Measurements from ENCODE around the gene WIZ. TPM values are rescaled to one million over a fixed set of nuclear protein-coding genes. Genes with fewer than 3 reads are reported as not detected.
"Not testable (repeated sequence)": the region's sequence is repeated elsewhere in the genome, so short reads cannot be mapped to it uniquely, and the experiment has no call there.

WIZ gene
- total RNA-seq, 4 donors from 2014 or later = 24.4 to 94.6 (median 49.9) TPM

DNA sequence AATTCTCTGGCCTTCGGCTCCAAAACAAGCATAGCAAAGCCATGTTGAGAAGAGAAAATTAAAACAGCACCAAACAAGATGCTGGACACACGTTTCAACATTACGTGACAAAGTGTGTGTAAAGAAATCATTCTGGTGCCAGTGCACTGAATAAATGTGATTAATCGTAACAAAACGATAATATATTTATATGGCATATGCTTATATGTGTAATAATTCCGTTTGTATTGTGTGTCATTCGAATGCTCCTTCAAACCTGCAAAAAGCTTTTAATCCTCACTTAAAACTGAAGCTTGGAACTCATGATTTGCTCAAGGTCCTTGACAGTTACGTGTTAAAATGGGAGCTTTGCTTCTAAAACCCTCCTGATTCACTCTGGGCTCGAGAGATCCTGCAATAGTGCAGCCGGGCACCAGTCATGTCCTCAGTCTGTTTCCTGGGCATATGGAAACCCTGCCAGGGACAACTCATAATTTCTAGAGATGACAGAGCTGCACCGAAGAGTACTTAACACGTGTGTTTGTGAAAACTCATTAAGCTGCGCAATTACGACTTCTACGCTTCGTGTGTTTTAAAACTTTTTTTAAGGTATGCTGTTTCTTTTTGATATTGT lies 30.2 kb downstream of the WIZ start:
- Histone ChIP-seq H3K27me3 (no peaks in the 10 kb centered on the region), H3K4me3 (peak overlapping the region; percentile 87 to 99), H3K36me3 (peaks cover 0 to 41% of the 10 kb centered on the region in 2 donors), H3K27ac (peak overlapping the region in 3 of 4 donors; percentile 56 to 93 (median 92)), H3K9me3 (peaks cover 0 to 8% (median 0%) of the 10 kb centered on the region in 3 donors), H3K4me1 (peaks cover 3 to 51% (median 25%) of the 10 kb centered on the region in 3 donors)
- ATAC-seq = no peak
- TF ChIP-seq EP300 (IDR thresholded peaks at IDR 0.05) = no peak
- no peak for TF ChIP-seq POLR2AphosphoS5 (IDR thresholded peaks at IDR 0.05)
- no peak for TF ChIP-seq POLR2A (IDR thresholded peaks at IDR 0.05)
- TF ChIP-seq, protein P1, sequence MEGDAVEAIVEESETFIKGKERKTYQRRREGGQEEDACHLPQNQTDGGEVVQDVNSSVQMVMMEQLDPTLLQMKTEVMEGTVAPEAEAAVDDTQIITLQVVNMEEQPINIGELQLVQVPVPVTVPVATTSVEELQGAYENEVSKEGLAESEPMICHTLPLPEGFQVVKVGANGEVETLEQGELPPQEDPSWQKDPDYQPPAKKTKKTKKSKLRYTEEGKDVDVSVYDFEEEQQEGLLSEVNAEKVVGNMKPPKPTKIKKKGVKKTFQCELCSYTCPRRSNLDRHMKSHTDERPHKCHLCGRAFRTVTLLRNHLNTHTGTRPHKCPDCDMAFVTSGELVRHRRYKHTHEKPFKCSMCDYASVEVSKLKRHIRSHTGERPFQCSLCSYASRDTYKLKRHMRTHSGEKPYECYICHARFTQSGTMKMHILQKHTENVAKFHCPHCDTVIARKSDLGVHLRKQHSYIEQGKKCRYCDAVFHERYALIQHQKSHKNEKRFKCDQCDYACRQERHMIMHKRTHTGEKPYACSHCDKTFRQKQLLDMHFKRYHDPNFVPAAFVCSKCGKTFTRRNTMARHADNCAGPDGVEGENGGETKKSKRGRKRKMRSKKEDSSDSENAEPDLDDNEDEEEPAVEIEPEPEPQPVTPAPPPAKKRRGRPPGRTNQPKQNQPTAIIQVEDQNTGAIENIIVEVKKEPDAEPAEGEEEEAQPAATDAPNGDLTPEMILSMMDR (IDR thresholded peaks at IDR 0.05) = no peak
- 11 to 21% methylated on average over 16 of the region's 16 CpGs for WGBS, 2 donors (ENCODE audit: low coverage in 1 of 2)

DNA sequence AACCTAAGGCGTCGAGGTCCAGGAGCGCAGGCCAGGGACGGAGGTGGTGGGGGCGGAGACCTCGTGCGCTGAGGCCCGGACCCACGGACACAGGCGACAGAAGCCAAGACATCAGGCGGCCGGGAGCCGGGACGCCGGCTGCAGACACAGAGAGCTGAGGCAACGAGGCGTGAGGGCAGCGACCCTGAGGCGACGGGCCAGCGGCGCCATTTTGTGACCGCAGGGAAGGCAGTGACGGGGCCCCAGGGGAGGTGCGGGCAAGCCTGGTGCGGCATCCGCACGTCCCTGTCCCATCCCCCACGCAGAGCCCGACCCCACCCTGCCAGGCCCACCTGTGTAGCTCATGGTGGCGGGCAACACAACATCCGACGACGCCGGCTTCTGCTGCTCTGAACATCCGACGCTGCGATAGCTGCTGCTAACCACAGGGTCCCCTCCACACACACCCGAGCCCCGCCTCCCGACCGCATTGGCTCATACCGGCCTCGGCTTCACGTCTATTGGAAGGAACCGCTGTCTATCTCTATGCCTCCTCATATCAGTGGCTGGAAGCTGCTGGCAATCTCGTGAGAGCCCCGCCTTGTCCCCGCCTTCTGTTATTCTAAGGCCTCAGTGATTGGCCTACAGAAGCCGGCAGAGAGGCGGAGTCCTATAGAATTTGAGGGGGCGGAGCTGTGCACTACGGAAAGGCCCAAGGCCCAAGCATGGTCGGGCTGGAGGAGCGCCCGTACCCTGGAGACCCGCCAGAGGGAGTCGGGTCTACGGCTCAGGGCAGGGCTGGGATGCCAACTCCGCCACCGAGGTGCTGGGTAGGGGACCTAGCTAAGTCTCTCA lies 31.0 kb downstream of the WIZ start, which contains the start of gene AKAP8L:
Gene AKAP8L, minus strand, starts transcription at position 410 of the 834 bp plus-strand sequence. Its CDS starts 65 bp downstream, at position 345.
- WGBS, 2 donors (ENCODE audit: low coverage in 1 of 2) = 0% methylated on average over 3 to 9 of the region's 61 CpGs
- H3K36me3 ChIP-seq = peaks cover 0 to 33% of the 10 kb centered on the region in 2 donors
- peaks cover 0 to 8% (median 0%) of the 10 kb centered on the region in 3 donors for H3K9me3 ChIP-seq
- H3K27ac ChIP-seq = peak within 1 kb of the TSS; percentile 64 to 93 (median 92)
- H3K4me3 ChIP-seq = peak within 1 kb of the TSS; percentile 87 to 99
- peaks cover 3 to 58% (median 25%) of the 10 kb centered on the region in 3 donors for H3K4me1 ChIP-seq
- peak; percentile 99 for ATAC-seq
- TF ChIP-seq, protein P1 (IDR thresholded peaks at IDR 0.05) = peak in 3 of 4 experiments; percentile 52 to 69 (median 54)
- TF ChIP-seq EP300 (IDR thresholded peaks at IDR 0.05) (no peak), POLR2A (IDR thresholded peaks at IDR 0.05) (peak; percentile 79 to 84), POLR2AphosphoS5 (IDR thresholded peaks at IDR 0.05) (peak; percentile 93)
- no peaks in the 10 kb centered on the region for H3K27me3 ChIP-seq

DNA sequence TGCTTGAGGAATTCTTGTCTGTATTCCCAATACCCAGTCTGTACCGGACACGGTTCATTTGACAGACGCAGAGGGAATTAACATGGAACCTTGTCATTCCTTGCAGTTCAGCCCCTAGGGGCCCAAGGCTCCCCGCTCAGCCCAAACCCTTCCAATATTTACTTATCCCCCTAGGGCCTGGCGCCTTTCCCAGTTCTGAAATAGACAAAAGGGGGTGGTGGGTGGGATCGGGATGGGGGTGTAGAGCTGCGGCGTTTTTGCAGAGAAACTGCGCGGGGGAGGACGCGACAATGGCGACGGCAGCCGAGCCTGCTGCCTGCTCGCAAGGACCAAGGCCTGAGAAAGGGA lies 31.6 kb downstream of the WIZ start:
- H3K9me3 ChIP-seq = peaks cover 0 to 3% (median 0%) of the 10 kb centered on the region in 3 donors
- no peaks in the 10 kb centered on the region for H3K27me3 ChIP-seq
- H3K4me1 ChIP-seq = peaks cover 6 to 64% (median 31%) of the 10 kb centered on the region in 3 donors
- H3K4me3 ChIP-seq = peak overlapping the region; percentile 87 to 99
- 0% methylated on average over 3 to 4 of the region's 16 CpGs for WGBS, 2 donors (ENCODE audit: low coverage in 1 of 2)
- H3K27ac ChIP-seq = peak overlapping the region; percentile 64 to 93 (median 92)
- peaks cover 0 to 28% of the 10 kb centered on the region in 2 donors for H3K36me3 ChIP-seq
- no peak for TF ChIP-seq EP300 (IDR thresholded peaks at IDR 0.05)
- ATAC-seq = no peak

DNA sequence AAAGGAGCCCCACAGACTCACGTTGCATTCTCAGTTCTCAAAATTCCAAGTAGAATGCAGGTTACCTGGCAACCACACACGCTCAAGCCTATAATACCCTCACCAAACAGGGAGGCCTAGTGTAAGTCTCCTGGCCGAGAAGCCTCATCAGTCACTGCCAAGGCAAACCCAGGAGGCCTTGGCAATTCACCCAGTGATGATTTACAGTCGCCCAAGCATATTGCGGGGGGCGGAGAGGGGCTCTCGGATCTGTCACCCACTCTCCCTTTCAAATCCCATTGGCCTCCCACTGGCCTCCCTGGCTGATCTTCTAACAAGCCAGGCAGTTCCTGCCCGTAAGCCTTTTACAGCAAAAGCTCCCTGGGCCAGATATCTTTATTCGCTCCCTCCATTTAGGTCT lies 32.1 kb downstream of the WIZ start:
- no peak for TF ChIP-seq POLR2AphosphoS5 (IDR thresholded peaks at IDR 0.05)
- TF ChIP-seq POLR2A (IDR thresholded peaks at IDR 0.05) = no peak
- no peak for TF ChIP-seq EP300 (IDR thresholded peaks at IDR 0.05)
- TF ChIP-seq, protein P1 (IDR thresholded peaks at IDR 0.05) = no peak
- H3K27ac ChIP-seq = peak overlapping the region; percentile 64 to 93 (median 92)
- H3K36me3 ChIP-seq = peaks cover 0 to 23% of the 10 kb centered on the region in 2 donors
- H3K4me3 ChIP-seq = peak overlapping the region; percentile 87 to 99
- H3K9me3 ChIP-seq = no peaks in the 10 kb centered on the region
- H3K27me3 ChIP-seq = no peaks in the 10 kb centered on the region
- 0 to 4% methylated on average over 6 of the region's 9 CpGs for WGBS, 2 donors (ENCODE audit: low coverage in 1 of 2)
- no peak for ATAC-seq
- H3K4me1 ChIP-seq = peaks cover 11 to 69% (median 36%) of the 10 kb centered on the region in 3 donors

DNA sequence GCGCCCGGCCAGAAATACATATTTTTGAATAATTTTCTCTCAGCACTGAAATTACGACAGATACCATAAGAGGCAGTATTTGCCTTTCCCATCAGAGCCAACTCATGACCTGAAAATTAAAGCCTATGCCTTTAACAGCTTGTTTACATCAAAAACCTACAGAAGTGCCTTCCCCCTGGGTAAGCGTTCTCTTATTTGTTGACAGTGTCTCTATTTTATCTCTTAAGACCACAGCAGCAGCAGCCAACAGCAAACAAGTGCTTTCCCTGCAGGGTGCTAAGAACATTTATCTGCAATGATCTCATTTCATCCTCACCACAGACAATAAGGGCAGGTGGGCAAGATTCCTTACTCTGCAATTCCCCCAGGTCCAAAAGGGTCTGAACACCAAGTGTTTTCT lies 36.9 kb downstream of the WIZ start:
- 50 to 57% methylated on average over 2 to 4 of the region's 4 CpGs for WGBS, 2 donors (ENCODE audit: low coverage in 1 of 2)
- Histone ChIP-seq H3K9me3 (no peaks in the 10 kb centered on the region), H3K27me3 (no peaks in the 10 kb centered on the region), H3K27ac (peak overlapping the region in 3 of 4 donors; percentile 25 to 56 (median 46)), H3K36me3 (peaks cover 0 to 30% of the 10 kb centered on the region in 2 donors), H3K4me1 (peaks cover 11 to 100% (median 40%) of the 10 kb centered on the region in 3 donors), H3K4me3 (no peak overlapping the region)
- TF ChIP-seq POLR2AphosphoS5 (IDR thresholded peaks at IDR 0.05) = no peak
- TF ChIP-seq, protein P1 (IDR thresholded peaks at IDR 0.05) = no peak
- TF ChIP-seq EP300 (IDR thresholded peaks at IDR 0.05) = no peak
- TF ChIP-seq POLR2A (IDR thresholded peaks at IDR 0.05) = no peak
- ATAC-seq = no peak

DNA sequence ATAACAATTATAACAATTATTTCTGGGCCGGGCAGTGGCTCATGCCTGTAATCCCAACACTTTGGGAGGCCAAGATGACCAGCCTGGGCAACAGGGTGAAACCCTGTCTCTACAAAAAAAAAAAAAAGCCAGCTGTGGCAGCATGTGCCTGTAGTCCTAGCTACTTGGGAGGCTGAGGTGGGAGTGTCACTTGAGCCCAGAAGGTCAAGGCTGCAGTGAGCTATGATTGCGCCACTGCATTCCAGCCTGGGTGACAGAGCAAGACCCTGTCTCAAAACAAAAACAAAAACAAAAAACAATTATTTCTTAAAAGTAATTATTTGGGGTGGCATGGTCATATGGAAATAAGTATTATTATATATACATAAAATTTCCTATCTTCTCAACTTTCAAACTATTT lies 38.4 kb downstream of the WIZ start:
- not testable (repeated sequence) for ATAC-seq, H3K27me3 ChIP-seq, H3K4me3 ChIP-seq, H3K9me3 ChIP-seq
- peaks cover 0 to 31% of the 10 kb centered on the region in 2 donors for H3K36me3 ChIP-seq
- H3K27ac ChIP-seq = peak overlapping the region in 1 of 4 donors; percentile 56
- peaks cover 8 to 95% (median 32%) of the 10 kb centered on the region in 3 donors for H3K4me1 ChIP-seq
- 83 to 100% methylated on average over 1 to 2 of the region's 2 CpGs for WGBS, 2 donors (ENCODE audit: low coverage in 1 of 2)

Measured in gastroesophageal sphincter (tissue), 4 donors.